GM23248 (cell line): ENCODE measurements around the gene CALN1.

Experiments
- EZH2 ChIP-seq: fragments of 200-600 bp; sonication (generic); IDR thresholded peaks from 2 replicates; pipeline ENCODE4 v1.6.1; 2018; ENCODE audit warnings: antibody characterized with exemption, mild to moderate bottlenecking; ENCODE audit not compliant: insufficient read depth, poor library complexity, severe bottlenecking
- EZH2phosphoT487 ChIP-seq: fragments of 200-600 bp; sonication (generic); IDR thresholded peaks from 2 replicates; pipeline ENCODE4 v1.6.1; 2018; ENCODE audit warnings: antibody characterized with exemption, moderate library complexity, mild to moderate bottlenecking, low read depth; ENCODE audit not compliant: insufficient read depth

GRCh38 chr7:71996141-71996540, 416.0 kb downstream of the CALN1 start:
- TF ChIP-seq EZH2phosphoT487: no peak
- TF ChIP-seq EZH2: no peak
